Measurements from ENCODE around the gene LYPD6. TPM values are rescaled to one million over a fixed set of nuclear protein-coding genes. Genes with fewer than 3 reads are reported as not detected.

The LYPD6 gene
- total and polyA plus RNA-seq, 2 experiments from 2014 or later, result 4.9 to 12.4 TPM

DNA sequence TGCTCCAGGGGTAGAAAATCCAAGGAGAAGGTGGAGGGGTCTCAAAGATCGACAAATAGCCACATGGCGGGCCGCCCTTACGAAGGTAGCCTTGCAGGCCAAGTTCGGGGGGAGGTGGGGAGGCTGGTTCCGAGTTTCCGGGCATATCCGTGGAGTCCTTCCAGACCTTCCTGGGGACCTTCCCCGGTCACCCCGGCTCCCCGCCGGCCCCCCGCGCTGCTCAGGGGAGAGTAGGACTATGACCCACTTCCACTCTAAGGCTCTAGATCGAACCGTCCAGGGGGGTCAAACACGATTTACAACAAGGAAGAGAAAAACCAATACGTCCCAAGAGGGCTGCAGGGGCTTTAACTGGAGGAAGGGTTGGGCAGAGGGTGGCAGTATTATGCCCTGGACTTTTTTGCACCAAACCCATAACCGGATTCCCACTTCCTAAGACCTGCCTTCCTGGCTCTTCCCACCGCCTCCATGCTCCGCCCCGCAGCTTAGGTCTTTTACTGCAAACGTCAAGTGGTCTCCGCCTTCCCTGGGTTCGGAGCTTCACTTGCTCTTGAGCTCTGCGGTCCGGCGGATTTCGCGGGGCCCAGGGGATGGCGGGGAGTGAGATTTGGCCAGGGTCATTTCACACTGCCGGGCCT is 779 bp upstream of the LYPD6 start (continued):
- TF ChIP-seq, protein P1, sequence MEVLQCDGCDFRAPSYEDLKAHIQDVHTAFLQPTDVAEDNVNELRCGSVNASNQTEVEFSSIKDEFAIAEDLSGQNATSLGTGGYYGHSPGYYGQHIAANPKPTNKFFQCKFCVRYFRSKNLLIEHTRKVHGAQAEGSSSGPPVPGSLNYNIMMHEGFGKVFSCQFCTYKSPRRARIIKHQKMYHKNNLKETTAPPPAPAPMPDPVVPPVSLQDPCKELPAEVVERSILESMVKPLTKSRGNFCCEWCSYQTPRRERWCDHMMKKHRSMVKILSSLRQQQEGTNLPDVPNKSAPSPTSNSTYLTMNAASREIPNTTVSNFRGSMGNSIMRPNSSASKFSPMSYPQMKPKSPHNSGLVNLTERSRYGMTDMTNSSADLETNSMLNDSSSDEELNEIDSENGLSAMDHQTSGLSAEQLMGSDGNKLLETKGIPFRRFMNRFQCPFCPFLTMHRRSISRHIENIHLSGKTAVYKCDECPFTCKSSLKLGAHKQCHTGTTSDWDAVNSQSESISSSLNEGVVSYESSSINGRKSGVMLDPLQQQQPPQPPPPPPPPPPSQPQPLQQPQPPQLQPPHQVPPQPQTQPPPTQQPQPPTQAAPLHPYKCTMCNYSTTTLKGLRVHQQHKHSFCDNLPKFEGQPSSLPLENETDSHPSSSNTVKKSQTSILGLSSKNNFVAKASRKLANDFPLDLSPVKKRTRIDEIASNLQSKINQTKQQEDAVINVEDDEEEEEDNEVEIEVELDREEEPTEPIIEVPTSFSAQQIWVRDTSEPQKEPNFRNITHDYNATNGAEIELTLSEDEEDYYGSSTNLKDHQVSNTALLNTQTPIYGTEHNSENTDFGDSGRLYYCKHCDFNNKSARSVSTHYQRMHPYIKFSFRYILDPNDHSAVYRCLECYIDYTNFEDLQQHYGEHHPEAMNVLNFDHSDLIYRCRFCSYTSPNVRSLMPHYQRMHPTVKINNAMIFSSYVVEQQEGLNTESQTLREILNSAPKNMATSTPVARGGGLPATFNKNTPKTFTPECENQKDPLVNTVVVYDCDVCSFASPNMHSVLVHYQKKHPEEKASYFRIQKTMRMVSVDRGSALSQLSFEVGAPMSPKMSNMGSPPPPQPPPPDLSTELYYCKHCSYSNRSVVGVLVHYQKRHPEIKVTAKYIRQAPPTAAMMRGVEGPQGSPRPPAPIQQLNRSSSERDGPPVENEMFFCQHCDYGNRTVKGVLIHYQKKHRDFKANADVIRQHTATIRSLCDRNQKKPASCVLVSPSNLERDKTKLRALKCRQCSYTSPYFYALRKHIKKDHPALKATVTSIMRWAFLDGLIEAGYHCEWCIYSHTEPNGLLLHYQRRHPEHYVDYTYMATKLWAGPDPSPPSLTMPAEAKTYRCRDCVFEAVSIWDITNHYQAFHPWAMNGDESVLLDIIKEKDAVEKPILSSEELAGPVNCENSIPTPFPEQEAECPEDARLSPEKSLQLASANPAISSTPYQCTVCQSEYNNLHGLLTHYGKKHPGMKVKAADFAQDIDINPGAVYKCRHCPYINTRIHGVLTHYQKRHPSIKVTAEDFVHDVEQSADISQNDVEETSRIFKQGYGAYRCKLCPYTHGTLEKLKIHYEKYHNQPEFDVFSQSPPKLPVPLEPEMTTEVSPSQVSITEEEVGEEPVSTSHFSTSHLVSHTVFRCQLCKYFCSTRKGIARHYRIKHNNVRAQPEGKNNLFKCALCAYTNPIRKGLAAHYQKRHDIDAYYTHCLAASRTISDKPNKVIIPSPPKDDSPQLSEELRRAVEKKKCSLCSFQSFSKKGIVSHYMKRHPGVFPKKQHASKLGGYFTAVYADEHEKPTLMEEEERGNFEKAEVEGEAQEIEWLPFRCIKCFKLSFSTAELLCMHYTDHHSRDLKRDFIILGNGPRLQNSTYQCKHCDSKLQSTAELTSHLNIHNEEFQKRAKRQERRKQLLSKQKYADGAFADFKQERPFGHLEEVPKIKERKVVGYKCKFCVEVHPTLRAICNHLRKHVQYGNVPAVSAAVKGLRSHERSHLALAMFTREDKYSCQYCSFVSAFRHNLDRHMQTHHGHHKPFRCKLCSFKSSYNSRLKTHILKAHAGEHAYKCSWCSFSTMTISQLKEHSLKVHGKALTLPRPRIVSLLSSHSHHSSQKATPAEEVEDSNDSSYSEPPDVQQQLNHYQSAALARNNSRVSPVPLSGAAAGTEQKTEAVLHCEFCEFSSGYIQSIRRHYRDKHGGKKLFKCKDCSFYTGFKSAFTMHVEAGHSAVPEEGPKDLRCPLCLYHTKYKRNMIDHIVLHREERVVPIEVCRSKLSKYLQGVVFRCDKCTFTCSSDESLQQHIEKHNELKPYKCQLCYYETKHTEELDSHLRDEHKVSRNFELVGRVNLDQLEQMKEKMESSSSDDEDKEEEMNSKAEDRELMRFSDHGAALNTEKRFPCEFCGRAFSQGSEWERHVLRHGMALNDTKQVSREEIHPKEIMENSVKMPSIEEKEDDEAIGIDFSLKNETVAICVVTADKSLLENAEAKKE (CRISPR knock-in tag; IDR thresholded peaks at IDR 0.05), result no peak
- no peak for TF ChIP-seq EZH2phosphoT487 (IDR thresholded peaks at IDR 0.05; ENCODE audit: unreplicated experiment)
- no peak for TF ChIP-seq ZNF114 (CRISPR knock-in tag; IDR thresholded peaks at IDR 0.05)

DNA sequence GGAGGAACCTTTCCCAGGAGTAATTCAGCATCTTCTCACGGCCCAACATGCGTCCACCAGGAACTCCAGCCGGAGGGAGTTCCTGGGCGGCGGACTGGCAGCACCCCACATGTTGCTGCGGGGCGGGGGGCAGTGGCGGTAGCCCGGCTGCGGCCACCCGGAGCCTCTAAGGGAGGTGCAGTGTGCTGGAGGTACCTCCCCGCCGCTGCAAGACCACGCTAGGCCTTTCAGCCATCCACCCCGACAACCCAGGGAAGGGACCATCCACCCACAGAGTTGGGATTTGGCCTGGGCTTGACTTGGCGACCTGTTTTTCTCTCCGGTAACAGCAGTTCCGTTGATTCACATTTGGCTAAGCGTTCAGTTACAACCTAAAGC is 625 bp downstream of the LYPD6 start:
- peaks cover 16% of the 10 kb centered on the region for H3K27me3 ChIP-seq (ENCODE audit: insufficient read depth)
- H3K4me1 Mint-ChIP-seq, result peaks cover 16% of the 10 kb centered on the region
- H3K9me2 ChIP-seq (ENCODE audit: insufficient read depth), result no peaks in the 10 kb centered on the region
- TF ChIP-seq, protein P1 (CRISPR knock-in tag; IDR thresholded peaks at IDR 0.05), result no peak
- TF ChIP-seq ZNF114 (CRISPR knock-in tag; IDR thresholded peaks at IDR 0.05) (no peak), EZH2phosphoT487 (IDR thresholded peaks at IDR 0.05; ENCODE audit: unreplicated experiment) (no peak), CREB1 (CRISPR knock-in tag; IDR thresholded peaks at IDR 0.05; ENCODE audit: low read depth) (no peak), EZH2 (IDR thresholded peaks at IDR 0.05; ENCODE audit: low read depth, unreplicated experiment) (no peak)
- TF ChIP-seq, protein P2, sequence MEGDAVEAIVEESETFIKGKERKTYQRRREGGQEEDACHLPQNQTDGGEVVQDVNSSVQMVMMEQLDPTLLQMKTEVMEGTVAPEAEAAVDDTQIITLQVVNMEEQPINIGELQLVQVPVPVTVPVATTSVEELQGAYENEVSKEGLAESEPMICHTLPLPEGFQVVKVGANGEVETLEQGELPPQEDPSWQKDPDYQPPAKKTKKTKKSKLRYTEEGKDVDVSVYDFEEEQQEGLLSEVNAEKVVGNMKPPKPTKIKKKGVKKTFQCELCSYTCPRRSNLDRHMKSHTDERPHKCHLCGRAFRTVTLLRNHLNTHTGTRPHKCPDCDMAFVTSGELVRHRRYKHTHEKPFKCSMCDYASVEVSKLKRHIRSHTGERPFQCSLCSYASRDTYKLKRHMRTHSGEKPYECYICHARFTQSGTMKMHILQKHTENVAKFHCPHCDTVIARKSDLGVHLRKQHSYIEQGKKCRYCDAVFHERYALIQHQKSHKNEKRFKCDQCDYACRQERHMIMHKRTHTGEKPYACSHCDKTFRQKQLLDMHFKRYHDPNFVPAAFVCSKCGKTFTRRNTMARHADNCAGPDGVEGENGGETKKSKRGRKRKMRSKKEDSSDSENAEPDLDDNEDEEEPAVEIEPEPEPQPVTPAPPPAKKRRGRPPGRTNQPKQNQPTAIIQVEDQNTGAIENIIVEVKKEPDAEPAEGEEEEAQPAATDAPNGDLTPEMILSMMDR (conservative IDR thresholded peaks at IDR 0.05; ENCODE audit: low read depth in 2 of 2), result no peak
- H3K27ac Mint-ChIP-seq, result no peak overlapping the region
- H3K27ac ChIP-seq (ENCODE audit: low read depth), result no peak overlapping the region
- H2AFZ ChIP-seq, result peak overlapping the region; percentile 99
- H3F3A ChIP-seq (replicated peaks; ENCODE audit: low read depth), result peaks cover 6% of the 10 kb centered on the region
- peak overlapping the region; percentile 77 for H3K4me3 Mint-ChIP-seq
- DNase-seq (ENCODE audit: low spot score) (peak; percentile 37), ATAC-seq (peak; percentile 28)
- H3K36me3 ChIP-seq (ENCODE audit: insufficient read depth), result no peaks in the 10 kb centered on the region
- peaks cover 19% of the 10 kb centered on the region for H3K79me2 ChIP-seq (replicated peaks; ENCODE audit: insufficient read depth)
- peaks cover 17% of the 10 kb centered on the region for H3K4me1 ChIP-seq (ENCODE audit: insufficient read depth)
- H4K20me1 ChIP-seq (replicated peaks; ENCODE audit: insufficient read depth), result no peaks in the 10 kb centered on the region
- H3K4me3 ChIP-seq, result peak overlapping the region; percentile 94
- H3K36me3 Mint-ChIP-seq (ENCODE audit: low read depth), result no peaks in the 10 kb centered on the region
- H3K27me3 Mint-ChIP-seq (ENCODE audit: insufficient read depth, low read depth, poor library complexity), result peaks cover 4% of the 10 kb centered on the region
- no peaks in the 10 kb centered on the region for H3K9me3 Mint-ChIP-seq
- H3K4me2 ChIP-seq, result peak overlapping the region; percentile 96

Measured in GM23338 (cell line).